ENCODE results near the gene RALGPS1. TPM values are rescaled to one million over a fixed set of nuclear protein-coding genes. Genes with fewer than 3 reads are reported as not detected.

Gene RALGPS1
- polyA plus RNA-seq, 1 experiment: 1.7 TPM

DNA sequence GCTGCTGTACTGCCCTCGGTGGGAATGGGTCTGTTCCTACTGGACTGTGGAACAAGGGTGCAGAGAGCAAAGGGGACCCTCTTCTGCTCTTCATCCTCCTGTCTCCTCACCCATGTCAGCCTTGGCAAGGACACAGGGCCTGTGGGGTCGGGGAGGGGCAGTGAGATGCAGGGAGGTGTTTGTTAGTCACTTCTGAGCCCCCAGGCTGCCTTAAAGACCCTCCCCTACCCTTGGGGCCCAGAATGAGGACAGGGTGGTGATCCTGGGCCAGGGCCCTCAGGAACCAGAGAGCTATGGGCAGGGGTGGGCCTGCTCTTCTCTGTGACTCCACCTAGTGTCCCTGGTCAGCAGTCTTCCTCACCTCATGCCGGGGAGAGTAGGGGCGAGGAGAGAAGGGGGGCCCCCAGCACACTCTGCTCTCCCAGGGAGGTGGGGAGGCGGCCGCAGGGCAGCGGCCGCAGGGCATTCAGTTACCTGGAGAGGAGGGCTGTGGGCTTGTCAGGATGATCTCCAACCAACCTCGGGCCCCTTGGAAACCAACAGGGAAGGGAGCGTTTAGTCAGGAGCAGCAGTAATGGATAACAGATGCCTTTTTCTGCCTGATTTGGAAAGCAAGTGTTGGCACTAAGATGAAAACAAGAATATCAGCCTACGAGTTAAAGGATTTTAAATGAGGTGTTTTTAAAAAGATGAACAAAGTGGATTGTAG lies 288.0 kb downstream of the RALGPS1 start:
- CTCF ChIA-PET: interaction anchor here (8.9 to 14.5 kb wide), 2 partner anchors 239 to 261 kb away, joined by 196 to 208 read pairs; no protein-coding TSS in a partner anchor
- no peaks in the 10 kb centered on the region for H3K36me3 ChIP-seq (ENCODE audit: control insufficient read depth, insufficient read depth, low read length)
- no peak overlapping the region for H3K4me3 ChIP-seq (ENCODE audit: low read depth, low read length)
- TF ChIP-seq, protein P1, sequence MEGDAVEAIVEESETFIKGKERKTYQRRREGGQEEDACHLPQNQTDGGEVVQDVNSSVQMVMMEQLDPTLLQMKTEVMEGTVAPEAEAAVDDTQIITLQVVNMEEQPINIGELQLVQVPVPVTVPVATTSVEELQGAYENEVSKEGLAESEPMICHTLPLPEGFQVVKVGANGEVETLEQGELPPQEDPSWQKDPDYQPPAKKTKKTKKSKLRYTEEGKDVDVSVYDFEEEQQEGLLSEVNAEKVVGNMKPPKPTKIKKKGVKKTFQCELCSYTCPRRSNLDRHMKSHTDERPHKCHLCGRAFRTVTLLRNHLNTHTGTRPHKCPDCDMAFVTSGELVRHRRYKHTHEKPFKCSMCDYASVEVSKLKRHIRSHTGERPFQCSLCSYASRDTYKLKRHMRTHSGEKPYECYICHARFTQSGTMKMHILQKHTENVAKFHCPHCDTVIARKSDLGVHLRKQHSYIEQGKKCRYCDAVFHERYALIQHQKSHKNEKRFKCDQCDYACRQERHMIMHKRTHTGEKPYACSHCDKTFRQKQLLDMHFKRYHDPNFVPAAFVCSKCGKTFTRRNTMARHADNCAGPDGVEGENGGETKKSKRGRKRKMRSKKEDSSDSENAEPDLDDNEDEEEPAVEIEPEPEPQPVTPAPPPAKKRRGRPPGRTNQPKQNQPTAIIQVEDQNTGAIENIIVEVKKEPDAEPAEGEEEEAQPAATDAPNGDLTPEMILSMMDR (IDR thresholded peaks at IDR 0.05; ENCODE audit: insufficient read depth, low read depth, low read length): 0 out of 2 replicates have a peak, but pooled peaks have one; percentile 15
- no peak for DNase-seq (ENCODE audit: low read depth)
- POLR2A ChIA-PET: no interaction called here
- H3K27me3 ChIP-seq (ENCODE audit: control insufficient read depth, insufficient read depth, low read length): peaks cover 1% of the 10 kb centered on the region; the same call in 1 of the 2 replicates

DNA sequence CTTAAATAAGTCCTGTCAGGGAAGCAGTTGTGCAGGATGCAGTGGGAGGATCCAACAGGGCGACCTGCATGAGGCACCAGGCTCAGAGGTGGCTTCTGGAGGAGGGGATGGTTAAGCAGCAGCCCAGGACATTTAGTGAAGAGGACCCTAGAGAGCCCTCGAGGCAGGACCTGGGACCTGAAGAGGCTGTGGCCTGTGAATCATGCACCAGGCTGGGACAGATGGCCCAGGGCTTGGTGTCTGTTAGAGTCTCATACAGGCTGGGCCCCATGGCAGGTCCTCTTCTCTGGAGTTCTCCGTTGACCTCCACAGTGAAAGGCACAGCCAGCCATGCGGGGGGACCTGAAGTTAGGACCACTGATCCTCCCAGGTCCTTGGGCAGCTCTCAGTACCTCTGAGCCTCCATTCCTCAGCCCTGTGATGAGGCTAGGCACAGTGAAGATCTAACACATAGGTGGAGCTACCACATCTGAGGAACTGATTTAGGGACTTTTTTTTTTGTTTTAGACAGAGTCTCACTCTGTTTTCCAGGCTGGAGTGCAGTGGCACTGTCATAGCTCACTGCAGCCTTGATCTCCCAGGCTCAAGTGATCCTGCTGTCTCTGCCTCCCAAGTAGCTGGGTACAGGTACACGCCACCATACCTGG lies 289.2 kb downstream of the RALGPS1 start:
- DNase-seq (ENCODE audit: low read depth): no peak
- Histone ChIP-seq H3K27me3 (ENCODE audit: control insufficient read depth, insufficient read depth, low read length) (peaks cover 1% of the 10 kb centered on the region; the same call in 1 of the 2 replicates), H3K36me3 (ENCODE audit: control insufficient read depth, insufficient read depth, low read length) (no peaks in the 10 kb centered on the region), H3K4me3 (ENCODE audit: low read depth, low read length) (no peak overlapping the region)
- CTCF ChIA-PET: interaction anchor here (2.8 to 14.5 kb wide), 3 partner anchors 11 to 263 kb away, joined by 13 to 208 read pairs (median 16); no protein-coding TSS in a partner anchor
- TF ChIP-seq, protein P1 (IDR thresholded peaks at IDR 0.05; ENCODE audit: insufficient read depth, low read depth, low read length): no peak
- POLR2A ChIA-PET: interaction anchor here (0.6 kb wide), 1 partner anchor 21 kb away, joined by 5 read pairs; no protein-coding TSS in a partner anchor

DNA sequence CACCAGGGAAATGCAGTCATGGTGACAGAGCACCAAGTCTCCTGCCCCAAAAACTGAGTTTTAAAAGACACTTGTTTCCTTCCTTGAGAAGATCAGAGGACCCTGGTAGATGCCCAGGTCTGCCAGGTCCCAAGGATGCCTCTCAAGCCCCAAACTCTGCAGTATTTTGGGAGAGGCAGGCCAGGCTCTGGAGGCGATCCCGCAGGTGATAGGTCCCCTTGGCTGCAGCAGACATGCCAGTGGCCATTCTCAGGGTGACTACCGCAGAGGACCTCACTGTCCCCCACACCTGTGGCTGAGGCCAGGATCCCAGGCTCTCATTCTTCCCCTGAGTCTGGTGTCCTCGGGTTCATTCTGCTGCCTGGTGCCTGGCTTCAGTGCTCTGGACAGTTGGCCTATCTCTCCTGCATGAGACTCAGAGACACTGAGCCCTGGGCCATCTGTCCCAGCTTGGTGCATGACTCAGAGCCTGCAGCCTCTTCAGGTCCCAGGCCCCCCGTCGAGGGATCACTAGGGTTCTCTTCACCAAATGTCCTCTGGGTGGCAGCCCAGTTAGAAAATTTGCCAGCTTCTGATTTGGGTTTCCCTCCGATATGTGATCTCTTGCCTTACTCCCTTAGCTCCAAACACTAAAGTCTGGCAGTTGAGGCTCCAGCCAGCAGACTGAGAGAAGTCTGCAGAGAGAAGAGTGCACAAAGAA lies 290.3 kb downstream of the RALGPS1 start:
- ChIA-PET POLR2A (interaction anchor here (0.5 kb wide), 1 partner anchor 143 kb away, joined by 4 read pairs; no protein-coding TSS in a partner anchor), CTCF (interaction anchor here (0.5 to 14.5 kb wide), 11 partner anchors 8 to 264 kb away, joined by 3 to 208 read pairs (median 5); no protein-coding TSS in a partner anchor)
- DNase-seq (ENCODE audit: low read depth): no peak
- no peak overlapping the region for H3K4me3 ChIP-seq (ENCODE audit: low read depth, low read length)
- peaks cover 1% of the 10 kb centered on the region; the same call in 1 of the 2 replicates for H3K27me3 ChIP-seq (ENCODE audit: control insufficient read depth, insufficient read depth, low read length)
- no peaks in the 10 kb centered on the region for H3K36me3 ChIP-seq (ENCODE audit: control insufficient read depth, insufficient read depth, low read length)
- TF ChIP-seq, protein P1 (IDR thresholded peaks at IDR 0.05; ENCODE audit: insufficient read depth, low read depth, low read length): peak; percentile 52

DNA sequence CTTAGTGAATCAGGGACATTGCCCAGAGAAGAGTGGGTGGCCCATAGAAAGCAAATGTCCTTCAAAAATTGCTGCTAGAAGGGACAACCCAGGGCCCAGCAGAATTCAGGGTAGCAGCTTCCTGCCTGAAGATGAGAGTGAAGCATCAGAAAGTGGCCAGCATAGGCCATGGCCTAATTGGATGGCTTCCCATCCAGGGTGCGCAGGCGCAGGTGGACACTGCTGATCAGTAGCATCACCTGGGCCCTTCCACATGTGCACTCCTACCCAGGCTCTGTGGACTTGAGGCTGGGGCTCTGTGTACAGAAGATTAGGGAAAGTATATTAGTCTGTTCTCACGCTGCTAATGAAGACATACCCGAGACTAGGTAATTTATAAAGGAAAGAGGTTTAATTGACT lies 291.4 kb downstream of the RALGPS1 start:
- TF ChIP-seq, protein P1 (IDR thresholded peaks at IDR 0.05; ENCODE audit: insufficient read depth, low read depth, low read length): no peak
- no peak for DNase-seq (ENCODE audit: low read depth)
- ChIA-PET POLR2A (no interaction called here), CTCF (interaction anchor here (1.3 to 14.5 kb wide), 5 partner anchors 142 to 265 kb away, joined by 3 to 208 read pairs (median 5); no protein-coding TSS in a partner anchor)
- H3K4me3 ChIP-seq (ENCODE audit: low read depth, low read length): no peak overlapping the region
- peaks cover 1% of the 10 kb centered on the region; the same call in 1 of the 2 replicates for H3K27me3 ChIP-seq (ENCODE audit: control insufficient read depth, insufficient read depth, low read length)
- H3K36me3 ChIP-seq (ENCODE audit: control insufficient read depth, insufficient read depth, low read length): no peaks in the 10 kb centered on the region

All from BJ (cell line).